Tibial nerve (tissue), 4 donors: ENCODE data around the gene ZDHHC20. TPM values are rescaled to one million over a fixed set of nuclear protein-coding genes. Genes with fewer than 3 reads are reported as not detected.
"Not testable (repeated sequence)": the region's sequence is repeated elsewhere in the genome, so short reads cannot be mapped to it uniquely, and the experiment has no call there.

Source experiments
- DNase-seq, 2 donors: peaks; one replicate each; pipeline ENCODE4 v3.0.0-alpha.2; 2019; ENCODE audit warnings: low spot score in 2 of 2
- H3K27ac ChIP-seq, 4 donors: fragments of 200-600 bp; sonication (generic) in 3 of 4; one replicate each; pipeline ENCODE4 v1.5.1; 2017 to 2019; ENCODE audit warnings: mild to moderate bottlenecking in 1 of 4
- H3K27me3 ChIP-seq, 2 donors: fragments of 200-600 bp; sonication (generic) in 1 of 2; one replicate each; pipeline versions ENCODE4 v1.5.1 to v1.6.0; 2017 to 2019
- H3K36me3 ChIP-seq, 3 donors: fragments of 200-600 bp; sonication (generic); one replicate each; pipeline ENCODE4 v1.5.1; 2018 to 2019
- H3K4me1 ChIP-seq, 4 donors: fragments of 200-600 bp; sonication (generic) in 3 of 4; one replicate each; pipeline ENCODE4 v1.5.1; 2017 to 2019
- H3K4me3 ChIP-seq, 4 donors: fragments of 200-600 bp; sonication (generic) in 3 of 4; one replicate each; pipeline ENCODE4 v1.5.1; 2017 to 2019; ENCODE audit warnings: mild to moderate bottlenecking in 1 of 4, moderate library complexity in 1 of 4
- H3K9me3 ChIP-seq, 4 donors: fragments of 200-600 bp; sonication (generic) in 3 of 4; one replicate each; pipeline ENCODE4 v1.5.1; 2017 to 2019
- CTCF ChIP-seq, 5 experiments: fragments of 200-600 bp in 3 of 5; fragments of 450-650 bp in 2 of 5; sonication (generic) in 3 of 5; IDR thresholded peaks; one replicate each; pipeline ENCODE4 v1.5.1; 2016 to 2019; ENCODE audit warnings: antibody characterized with exemption in 5 of 5, mild to moderate bottlenecking in 3 of 5, moderate library complexity in 2 of 5
- EP300 ChIP-seq, 2 donors: sonication (generic); formaldehyde crosslinking; IDR thresholded peaks; one replicate each; pipeline ENCODE4 v1.6.1; 2017; ENCODE audit warnings: antibody characterized with exemption in 2 of 2, mild to moderate bottlenecking in 1 of 2
- POLR2A ChIP-seq, 2 donors: fragments of 450-650 bp; IDR thresholded peaks; one replicate each; pipeline ENCODE4 v1.6.1; 2017; ENCODE audit warnings: antibody characterized with exemption in 2 of 2, mild to moderate bottlenecking in 2 of 2, moderate library complexity in 2 of 2
- WGBS, 2 donors: methylation state at CpG; one replicate each; pipeline ENCODE4 v1.1.5; 2018; 5-methylcytosine and 5-hydroxymethylcytosine counted together
- total RNA-seq, 4 donors: library from RNA; depleted of rRNA; stranded (reverse); fragments of >200 nt; gene quantifications; one replicate each; pipeline ENCODE4 v1.1.0, GENCODE V29; 2016

The ZDHHC20 gene
- total RNA-seq, 4 donors from 2014 or later: 46.1 to 61.0 (median 55.5) TPM

- no peaks in the 10 kb centered on the region for H3K27me3 ChIP-seq
- TF ChIP-seq CTCF (IDR thresholded peaks at IDR 0.05): no peak
- no peak for TF ChIP-seq POLR2A (IDR thresholded peaks at IDR 0.05)
- TF ChIP-seq EP300 (IDR thresholded peaks at IDR 0.05): no peak
- peaks cover 0 to 9% (median 0%) of the 10 kb centered on the region in 3 donors for H3K36me3 ChIP-seq
- H3K4me1 ChIP-seq: peaks cover 0 to 7% (median 4%) of the 10 kb centered on the region in 4 donors
- 66 to 86% methylated on average over 1 of the region's 1 CpG for WGBS, 2 donors
- DNase-seq: no peak
- no peak overlapping the region for H3K4me3 ChIP-seq
- peaks cover 0 to 26% (median 0%) of the 10 kb centered on the region in 4 donors for H3K9me3 ChIP-seq
- no peak overlapping the region for H3K27ac ChIP-seq
Measured at GRCh38 chr13:21426238-21426637, 32.9 kb downstream of the ZDHHC20 start.

GRCh38 chr13:21420706-21421105 is 38.4 kb downstream of the ZDHHC20 start:
- TF ChIP-seq EP300 (IDR thresholded peaks at IDR 0.05): no peak
- no peak for TF ChIP-seq CTCF (IDR thresholded peaks at IDR 0.05)
- no peak for TF ChIP-seq POLR2A (IDR thresholded peaks at IDR 0.05)
- WGBS, 2 donors: 60 to 66% methylated on average over 3 of the region's 3 CpGs
- no peaks in the 10 kb centered on the region for H3K27me3 ChIP-seq
- DNase-seq: no peak
- no peaks in the 10 kb centered on the region for H3K9me3 ChIP-seq
- H3K4me1 ChIP-seq: peaks cover 0 to 7% (median 4%) of the 10 kb centered on the region in 4 donors
- H3K4me3 ChIP-seq: no peak overlapping the region
- peaks cover 0 to 22% (median 0%) of the 10 kb centered on the region in 3 donors for H3K36me3 ChIP-seq
- no peak overlapping the region for H3K27ac ChIP-seq

GRCh38 chr13:21413013-21413412 is 46.1 kb downstream of the ZDHHC20 start:
- no peak for DNase-seq
- 48 to 70% methylated on average over 1 of the region's 1 CpG for WGBS, 2 donors
- H3K4me3 ChIP-seq: no peak overlapping the region

GRCh38 chr13:21410453-21410852 is 48.6 kb downstream of the ZDHHC20 start:
- peaks cover 0 to 38% (median 0%) of the 10 kb centered on the region in 3 donors for H3K36me3 ChIP-seq
- H3K4me1 ChIP-seq, DNase-seq, H3K27me3 ChIP-seq, H3K9me3 ChIP-seq, H3K27ac ChIP-seq, H3K4me3 ChIP-seq: not testable (repeated sequence)
- WGBS, 2 donors: 38 to 48% methylated on average over 2 of the region's 2 CpGs

More at GRCh38 chr13:21413013-21413412, 46.1 kb downstream of the ZDHHC20 start:
- no peaks in the 10 kb centered on the region for H3K27me3 ChIP-seq
- TF ChIP-seq CTCF (IDR thresholded peaks at IDR 0.05) (no peak), EP300 (IDR thresholded peaks at IDR 0.05) (no peak), POLR2A (IDR thresholded peaks at IDR 0.05) (no peak)
- H3K9me3 ChIP-seq: no peaks in the 10 kb centered on the region
- H3K36me3 ChIP-seq: peaks cover 0 to 38% (median 0%) of the 10 kb centered on the region in 3 donors
- no peaks in the 10 kb centered on the region for H3K4me1 ChIP-seq
- no peak overlapping the region for H3K27ac ChIP-seq

- H3K4me3 ChIP-seq: no peak overlapping the region
- H3K27ac ChIP-seq: no peak overlapping the region
- peaks cover 0 to 34% (median 0%) of the 10 kb centered on the region in 3 donors for H3K36me3 ChIP-seq
- H3K9me3 ChIP-seq: no peaks in the 10 kb centered on the region
- 90 to 96% methylated on average over 1 of the region's 1 CpG for WGBS, 2 donors
- TF ChIP-seq POLR2A (IDR thresholded peaks at IDR 0.05) (no peak), EP300 (IDR thresholded peaks at IDR 0.05) (no peak), CTCF (IDR thresholded peaks at IDR 0.05) (no peak)
- peaks cover 0 to 11% (median 0%) of the 10 kb centered on the region in 4 donors for H3K4me1 ChIP-seq
- no peaks in the 10 kb centered on the region for H3K27me3 ChIP-seq
- DNase-seq: no peak
Measured at GRCh38 chr13:21405309-21405708, 53.8 kb downstream of the ZDHHC20 start.
